OCI-LY7 (cell line): Measurements from ENCODE around the gene SFXN5. TPM values are rescaled to one million over a fixed set of nuclear protein-coding genes. Genes with fewer than 3 reads are reported as not detected.

ENCODE experiments used
- BruUV-seq: library from RNA; stranded (reverse); fragments of 400-500 nt; replicated peaks from 2 replicates; lab custom pipeline; 2021; lab: Mats Ljungman, UMichigan
- CTCF ChIA-PET: fragments of 300-600 bp; sonication (Branson Sonifier 250); formaldehyde crosslinking; loops from one replicate; lab custom pipeline; 2022; ENCODE audit warnings: antibody characterized with exemption; ENCODE audit not compliant: unreplicated experiment; lab: Charles Lee
- POLR2A ChIA-PET: fragments of 300-600 bp; sonication (Branson Sonifier 250); formaldehyde crosslinking; loops from one replicate; lab custom pipeline; 2022; ENCODE audit warnings: antibody characterized with exemption; lab: Charles Lee
- DNase-seq: peaks from one replicate; pipeline ENCODE4 v3.0.0-alpha.2; 2015; ENCODE audit warnings: low spot score
- H2AFZ ChIP-seq: fragments of 200-600 bp; sonication (generic), shearing (Covaris generic); 2 replicates; pipeline ENCODE4 v1.6.1; 2014; ENCODE audit warnings: mild to moderate bottlenecking, antibody characterized with exemption, low read length, moderate library complexity
- H3K27ac ChIP-seq: fragments of 200-600 bp; sonication (generic); 2 replicates; pipeline ENCODE4 v1.5.1; 2014; ENCODE audit warnings: mixed run types, low read depth, mild to moderate bottlenecking, moderate library complexity, low read length, inconsistent platforms; ENCODE audit not compliant: poor library complexity, severe bottlenecking
- H3K36me3 ChIP-seq: fragments of 200-600 bp; sonication (generic); 2 replicates; pipeline ENCODE4 v1.6.1; 2014; ENCODE audit warnings: mild to moderate bottlenecking, antibody characterized with exemption, low read length, moderate library complexity, mixed read lengths; ENCODE audit not compliant: insufficient read depth
- H3K4me1 ChIP-seq: fragments of 200-600 bp; sonication (generic); 2 replicates; pipeline ENCODE4 v1.5.1; 2014; ENCODE audit warnings: mild to moderate bottlenecking, low read length; ENCODE audit not compliant: insufficient read depth, poor library complexity, severe bottlenecking
- H3K4me2 ChIP-seq: fragments of 200-600 bp; sonication (generic); 2 replicates; pipeline ENCODE4 v1.6.1; 2014; ENCODE audit warnings: mild to moderate bottlenecking, low read length
- H3K4me3 ChIP-seq: fragments of 200-600 bp; sonication (generic); 2 replicates; pipeline ENCODE4 v1.5.1; 2014; ENCODE audit warnings: mild to moderate bottlenecking, low read depth, low read length; ENCODE audit not compliant: poor library complexity, severe bottlenecking
- H3K79me2 ChIP-seq: fragments of 200-600 bp; sonication (generic); 2 replicates; pipeline ENCODE4 v1.6.1; 2016; ENCODE audit warnings: low read depth, mild to moderate bottlenecking, low read length, moderate library complexity, mixed read lengths; ENCODE audit not compliant: insufficient read depth
- H3K9me2 ChIP-seq: fragments of 200-600 bp; sonication (generic); 2 replicates; pipeline ENCODE4 v1.6.1; 2016; ENCODE audit warnings: mild to moderate bottlenecking, low read length, mixed read lengths; ENCODE audit not compliant: insufficient read depth
- H3K9me3 ChIP-seq: fragments of 200-600 bp; sonication (generic); 2 replicates; pipeline ENCODE4 v1.6.1; 2014; ENCODE audit warnings: mild to moderate bottlenecking, mixed run types, low read length, mixed read lengths
- H4K20me1 ChIP-seq: fragments of 200-600 bp; sonication (generic); 2 replicates; pipeline ENCODE4 v1.6.1; 2014; ENCODE audit warnings: mild to moderate bottlenecking, antibody characterized with exemption, low read length, moderate library complexity, mixed read lengths; ENCODE audit not compliant: insufficient read depth
- CTCF ChIP-seq: fragments of 200-600 bp; sonication (generic); conservative IDR thresholded peaks from 2 replicates; pipeline ENCODE4 v1.5.1; 2014; ENCODE audit warnings: mild to moderate bottlenecking, antibody characterized with exemption, low read length, moderate library complexity, mixed read lengths
- EZH2phosphoT487 ChIP-seq: fragments of 200-600 bp; sonication (generic); IDR thresholded peaks from 2 replicates; pipeline ENCODE4 v1.6.1; 2018; ENCODE audit warnings: low read depth, borderline replicate concordance, mild to moderate bottlenecking, mixed run types, antibody characterized with exemption, low read length, moderate library complexity, mixed read lengths
- intact Hi-C: fragments of 100-400 bp; cut with micrococcal nuclease; formaldehyde crosslinking; loops from one replicate; pipeline ENCODE4 v1.10.0; 2022; ENCODE audit not compliant: unreplicated experiment
- total RNA-seq, 2 experiments: library from RNA; depleted of rRNA in 1 of 2; stranded (reverse); fragments of >200 nt in 1 of 2; shearing (Covaris generic) in 1 of 2; gene quantifications; 2 replicates each; pipeline ENCODE4 v1.2.3, GENCODE V29; 2014 to 2022

SFXN5 gene
- total RNA-seq, 2 experiments from 2014 or later = 4.5 to 10.5 TPM

- no peaks in the 10 kb centered on the region for H3K9me3 ChIP-seq
- H3K9me2 ChIP-seq = no peaks in the 10 kb centered on the region
- no peaks in the 10 kb centered on the region for H3K36me3 ChIP-seq
- BruUV-seq = no TSS peak
- H3K79me2 ChIP-seq = no peaks in the 10 kb centered on the region
- POLR2A ChIA-PET = no interaction called here
- TF ChIP-seq EZH2phosphoT487 (no peak), CTCF (no peak)
- H3K4me3 ChIP-seq = no peak overlapping the region
- no peaks in the 10 kb centered on the region for H3K4me1 ChIP-seq
- H3K27ac ChIP-seq = no peak overlapping the region
- CTCF ChIA-PET = no interaction called here
- H3K4me2 ChIP-seq = no peak overlapping the region
- DNase-seq = no peak
- H2AFZ ChIP-seq = no peak overlapping the region
- intact Hi-C loops = no loop called here
- no peaks in the 10 kb centered on the region; the same call in 1 of the 2 replicates for H4K20me1 ChIP-seq
Measured at GRCh38 chr2:73076701-73077423, 5.3 kb upstream of the SFXN5 start.

GRCh38 chr2:73075477-73076373, 4.2 kb upstream of the SFXN5 start:
- H3K36me3 ChIP-seq = no peaks in the 10 kb centered on the region
- CTCF ChIA-PET = no interaction called here
- intact Hi-C loops = no loop called here
- H3K79me2 ChIP-seq = no peaks in the 10 kb centered on the region
- no peak overlapping the region for H3K27ac ChIP-seq
- H3K4me2 ChIP-seq = no peak overlapping the region
- TF ChIP-seq CTCF (no peak), EZH2phosphoT487 (no peak)
- no peaks in the 10 kb centered on the region for H3K4me1 ChIP-seq
- no peaks in the 10 kb centered on the region for H3K9me2 ChIP-seq
- no peak overlapping the region for H2AFZ ChIP-seq
- no peaks in the 10 kb centered on the region for H3K9me3 ChIP-seq
- H3K4me3 ChIP-seq = no peak overlapping the region
- DNase-seq = no peak
- BruUV-seq = no TSS peak
- POLR2A ChIA-PET = interaction anchor here (0.7 kb wide), 1 partner anchor 798 kb away, joined by 3 read pairs; no protein-coding TSS in a partner anchor
- no peaks in the 10 kb centered on the region; the same call in 1 of the 2 replicates for H4K20me1 ChIP-seq
